Measurements from ENCODE around the gene TTC32.

Gene TTC32

GRCh38 chr2:19854596-19855541, 46.9 kb downstream of the TTC32 start:
- no peak for DNase-seq (ENCODE audit: low read depth in 2 of 2)

GRCh38 chr2:19851116-19851695, 50.6 kb downstream of the TTC32 start:
- DNase-seq (ENCODE audit: low read depth in 2 of 2) = no peak

DNA sequence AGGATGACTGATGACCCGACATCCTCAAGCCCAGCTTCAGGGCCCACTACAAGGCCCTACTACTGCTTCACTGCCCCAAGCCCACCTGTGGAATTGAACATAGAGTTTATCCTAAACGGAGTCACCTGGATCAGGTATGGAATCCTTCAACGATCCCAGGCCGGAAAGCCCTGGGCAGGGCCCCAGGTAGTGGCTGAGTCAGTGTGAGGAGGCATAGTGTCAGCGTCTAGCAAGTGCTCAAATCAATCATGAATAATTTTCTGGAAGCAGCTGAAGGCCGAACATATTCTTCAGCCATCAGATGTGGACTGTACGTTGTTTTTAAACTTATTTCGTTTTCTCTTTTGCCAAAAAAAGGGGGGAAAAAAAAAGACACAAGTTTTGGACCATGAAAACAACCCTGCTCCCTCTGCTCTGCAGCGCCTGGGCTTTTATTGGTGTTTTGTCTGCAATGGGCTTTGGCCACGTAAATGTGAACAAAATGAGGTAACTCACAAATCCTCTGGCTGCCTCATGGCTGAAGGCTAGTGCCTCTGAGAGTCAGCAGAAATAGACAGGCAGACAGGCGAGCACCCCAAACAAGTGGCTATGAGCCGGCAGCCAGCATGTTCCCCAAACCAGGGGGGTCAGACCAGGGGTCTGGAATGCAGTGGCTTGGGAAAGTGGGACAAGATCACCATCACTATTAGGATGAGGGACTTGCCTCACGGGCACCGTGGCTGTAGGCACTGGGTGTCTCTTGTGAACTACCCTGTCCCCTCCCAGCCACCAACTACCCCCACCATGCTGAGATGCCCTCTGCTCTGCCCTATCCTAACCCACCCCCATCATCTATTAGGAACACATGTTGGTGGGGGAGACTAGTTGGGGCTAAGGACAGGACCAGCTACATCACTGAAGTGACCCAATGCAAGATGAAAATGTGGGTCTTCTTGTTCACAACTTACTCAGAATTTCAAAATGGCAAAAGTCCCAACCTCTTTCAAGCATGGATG, 51.4 kb downstream of the TTC32 start:
- DNase-seq (ENCODE audit: low read depth in 2 of 2) = no peak

- no peak for DNase-seq (ENCODE audit: low read depth in 2 of 2)
Observed at GRCh38 chr2:19848952-19849351, 52.8 kb downstream of the TTC32 start.

- DNase-seq (ENCODE audit: low read depth in 2 of 2) = no peak
Observed at GRCh38 chr2:19848029-19848750, 53.6 kb downstream of the TTC32 start.

GRCh38 chr2:19847486-19847885, 54.3 kb downstream of the TTC32 start:
- DNase-seq (ENCODE audit: low read depth in 2 of 2) = no peak

Data from stimulated activated CD8-positive, alpha-beta memory T cell treated with anti-CD3 and anti-CD28 coated beads, Interleukin-2, amount 100 ng/mL, for 48 hours (primary cell).